Ishikawa (cell line): Measurements from ENCODE around the gene C10orf143.

ENCODE experiments used
- CEBPB ChIP-seq: IDR thresholded peaks from 2 replicates; pipeline ENCODE4 v1.6.1; 2012
- CREB1 ChIP-seq: IDR thresholded peaks from 2 replicates; pipeline ENCODE4 v1.6.1; 2012; ENCODE audit warnings: low read depth
- EP300 ChIP-seq: IDR thresholded peaks from 2 replicates; pipeline ENCODE4 v1.6.1; 2012; ENCODE audit warnings: borderline replicate concordance
- MAX ChIP-seq: IDR thresholded peaks from 2 replicates; pipeline ENCODE4 v1.6.1; 2012
- NFIC ChIP-seq: IDR thresholded peaks from 2 replicates; pipeline ENCODE4 v1.6.1; 2012
- RAD21 ChIP-seq: IDR thresholded peaks from 2 replicates; pipeline ENCODE4 v1.6.1; 2012; ENCODE audit warnings: low read depth
- TAF1 ChIP-seq: IDR thresholded peaks from 2 replicates; pipeline ENCODE4 v1.6.1; 2012; ENCODE audit warnings: low read depth, mild to moderate bottlenecking
- TEAD4 ChIP-seq: IDR thresholded peaks from 2 replicates; pipeline ENCODE4 v1.6.1; 2012
- ZBTB7A ChIP-seq: IDR thresholded peaks from 2 replicates; pipeline ENCODE4 v1.6.1; 2012; ENCODE audit warnings: low read depth

- TF ChIP-seq RAD21, result no peak
- TF ChIP-seq TAF1, result no peak
- TF ChIP-seq MAX, result no peak
- no peak for TF ChIP-seq ZBTB7A
- TF ChIP-seq NFIC, result no peak
- TF ChIP-seq CEBPB, result no peak
- no peak for TF ChIP-seq CREB1
- TF ChIP-seq EP300, result no peak
- TF ChIP-seq TEAD4, result no peak
Observed at GRCh38 chr10:130064783-130065182, 45.8 kb downstream of the C10orf143 start.
